Stomach (tissue), 4 donors: ENCODE measurements around the gene ARHGAP15.

ENCODE experiments used
- EP300 ChIP-seq: sonication (generic); formaldehyde crosslinking; IDR thresholded peaks from one replicate; pipeline ENCODE4 v1.6.1; 2017; ENCODE audit warnings: antibody characterized with exemption
- POLR2A ChIP-seq, 4 donors: fragments of 450-650 bp; IDR thresholded peaks; one replicate each; pipeline ENCODE4 v1.6.1; 2016; ENCODE audit warnings: antibody characterized with exemption in 4 of 4, control low read depth in 2 of 4, mild to moderate bottlenecking in 1 of 4, moderate library complexity in 1 of 4
- POLR2AphosphoS5 ChIP-seq, 3 donors: sonication (generic); formaldehyde crosslinking; IDR thresholded peaks; one replicate each; pipeline ENCODE4 v1.6.1; 2016; ENCODE audit warnings: antibody characterized with exemption in 3 of 3
- TF ChIP-seq, protein P1 (sequence below), 7 experiments: fragments of 450-650 bp in 4 of 7; fragments of 200-600 bp in 3 of 7; sonication (generic) in 3 of 7; IDR thresholded peaks; one replicate each; pipeline ENCODE4 v1.5.1; 2016 to 2019; ENCODE audit warnings: antibody characterized with exemption in 7 of 7, control low read depth in 2 of 7, mild to moderate bottlenecking in 1 of 7

GRCh38 chr2:143574069-143574468 lies 444.9 kb downstream of the ARHGAP15 start:
- TF ChIP-seq, protein P1, sequence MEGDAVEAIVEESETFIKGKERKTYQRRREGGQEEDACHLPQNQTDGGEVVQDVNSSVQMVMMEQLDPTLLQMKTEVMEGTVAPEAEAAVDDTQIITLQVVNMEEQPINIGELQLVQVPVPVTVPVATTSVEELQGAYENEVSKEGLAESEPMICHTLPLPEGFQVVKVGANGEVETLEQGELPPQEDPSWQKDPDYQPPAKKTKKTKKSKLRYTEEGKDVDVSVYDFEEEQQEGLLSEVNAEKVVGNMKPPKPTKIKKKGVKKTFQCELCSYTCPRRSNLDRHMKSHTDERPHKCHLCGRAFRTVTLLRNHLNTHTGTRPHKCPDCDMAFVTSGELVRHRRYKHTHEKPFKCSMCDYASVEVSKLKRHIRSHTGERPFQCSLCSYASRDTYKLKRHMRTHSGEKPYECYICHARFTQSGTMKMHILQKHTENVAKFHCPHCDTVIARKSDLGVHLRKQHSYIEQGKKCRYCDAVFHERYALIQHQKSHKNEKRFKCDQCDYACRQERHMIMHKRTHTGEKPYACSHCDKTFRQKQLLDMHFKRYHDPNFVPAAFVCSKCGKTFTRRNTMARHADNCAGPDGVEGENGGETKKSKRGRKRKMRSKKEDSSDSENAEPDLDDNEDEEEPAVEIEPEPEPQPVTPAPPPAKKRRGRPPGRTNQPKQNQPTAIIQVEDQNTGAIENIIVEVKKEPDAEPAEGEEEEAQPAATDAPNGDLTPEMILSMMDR (IDR thresholded peaks at IDR 0.05) = no peak
- TF ChIP-seq POLR2A (IDR thresholded peaks at IDR 0.05) = no peak
- TF ChIP-seq POLR2AphosphoS5 (IDR thresholded peaks at IDR 0.05) = no peak
- no peak for TF ChIP-seq EP300
